ENCODE measurements around the gene CLIP4.
A peak's percentile ranks its signal among the peaks of the same experiment; 100 is the strongest.

The CLIP4 gene

GRCh38 chr2:29223257-29223656, 108.0 kb downstream of the CLIP4 start:
- peaks cover 65% of the 10 kb centered on the region for H3K27me3 Mint-ChIP-seq (ENCODE audit: low read depth)
- H3K9me3 Mint-ChIP-seq = no peaks in the 10 kb centered on the region
- TF ChIP-seq CTCF (IDR thresholded peaks at IDR 0.05; ENCODE audit: unreplicated experiment in 3 of 3) = no peak
- no peak overlapping the region for H3K27ac Mint-ChIP-seq
- H3K36me3 Mint-ChIP-seq (ENCODE audit: low read depth) = no peaks in the 10 kb centered on the region
- H3K4me3 Mint-ChIP-seq = no peak overlapping the region
- H3K4me1 Mint-ChIP-seq = peaks cover 14% of the 10 kb centered on the region

GRCh38 chr2:29223851-29224692, 108.9 kb downstream of the CLIP4 start:
- Mint-ChIP-seq H3K27me3 (ENCODE audit: low read depth) (peaks cover 62% of the 10 kb centered on the region), H3K36me3 (ENCODE audit: low read depth) (no peaks in the 10 kb centered on the region), H3K4me3 (no peak overlapping the region), H3K9me3 (no peaks in the 10 kb centered on the region), H3K27ac (no peak overlapping the region), H3K4me1 (peaks cover 16% of the 10 kb centered on the region)
- no peak for TF ChIP-seq CTCF (IDR thresholded peaks at IDR 0.05; ENCODE audit: unreplicated experiment in 3 of 3)

- Mint-ChIP-seq H3K36me3 (ENCODE audit: low read depth) (no peaks in the 10 kb centered on the region), H3K27ac (no peak overlapping the region), H3K9me3 (no peaks in the 10 kb centered on the region), H3K27me3 (ENCODE audit: low read depth) (peaks cover 60% of the 10 kb centered on the region), H3K4me3 (no peak overlapping the region), H3K4me1 (peaks cover 16% of the 10 kb centered on the region)
- no peak for TF ChIP-seq CTCF (IDR thresholded peaks at IDR 0.05; ENCODE audit: unreplicated experiment in 3 of 3)
Observed at GRCh38 chr2:29224693-29225551, 109.7 kb downstream of the CLIP4 start.

- Mint-ChIP-seq H3K27me3 (ENCODE audit: low read depth) (peaks cover 58% of the 10 kb centered on the region), H3K9me3 (no peaks in the 10 kb centered on the region), H3K27ac (peak overlapping the region in 1 of 3 experiments; percentile 40), H3K36me3 (ENCODE audit: low read depth) (no peaks in the 10 kb centered on the region), H3K4me3 (no peak overlapping the region), H3K4me1 (peaks cover 16% of the 10 kb centered on the region)
- TF ChIP-seq CTCF (IDR thresholded peaks at IDR 0.05; ENCODE audit: unreplicated experiment in 3 of 3) = no peak
Observed at GRCh38 chr2:29225814-29226213, 110.6 kb downstream of the CLIP4 start.

- Mint-ChIP-seq H3K27me3 (ENCODE audit: low read depth) (peaks cover 55% of the 10 kb centered on the region), H3K4me1 (peaks cover 16% of the 10 kb centered on the region), H3K4me3 (no peak overlapping the region), H3K36me3 (ENCODE audit: low read depth) (no peaks in the 10 kb centered on the region), H3K9me3 (no peaks in the 10 kb centered on the region), H3K27ac (no peak overlapping the region)
- TF ChIP-seq CTCF (IDR thresholded peaks at IDR 0.05; ENCODE audit: unreplicated experiment in 3 of 3) = no peak
Observed at GRCh38 chr2:29226375-29226774, 111.2 kb downstream of the CLIP4 start.
